ENCODE data around the gene ATG10.
"Not testable (repeated sequence)": the region's sequence is repeated elsewhere in the genome, so short reads cannot be mapped to it uniquely, and the experiment has no call there.

The ATG10 gene

DNA sequence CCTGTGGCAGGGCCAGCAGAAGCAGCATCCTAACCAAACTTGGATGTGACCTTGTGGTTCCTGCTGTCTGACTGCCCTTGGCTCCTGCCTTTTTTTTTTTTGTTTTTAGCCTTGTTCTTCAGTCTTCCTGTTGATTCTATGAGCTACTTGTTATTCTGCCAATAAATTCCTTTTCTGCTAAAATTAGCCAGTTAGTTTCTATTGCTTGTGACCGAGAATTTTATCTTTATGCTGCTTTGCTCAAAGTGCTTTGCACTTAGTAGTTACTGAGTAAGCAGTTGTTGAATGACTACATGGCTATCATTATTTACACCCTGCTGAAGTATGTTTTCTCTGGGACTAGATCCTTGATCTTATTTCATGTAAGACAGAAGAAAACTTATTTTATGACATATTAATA, 20.8 kb upstream of the ATG10 start:
- Histone ChIP-seq H3K36me3 (ENCODE audit: control insufficient read depth in 2 of 2, insufficient read depth in 2 of 2, low read length in 2 of 2) (no peaks in the 10 kb centered on the region), H3K27me3 (ENCODE audit: control insufficient read depth in 2 of 2, insufficient read depth in 2 of 2, low read length in 2 of 2) (no peaks in the 10 kb centered on the region), H3K27ac (ENCODE audit: low read depth in 2 of 2, low read length in 2 of 2) (no peak overlapping the region), H3K9ac (ENCODE audit: low read depth in 1 of 2, low read length in 2 of 2) (no peak overlapping the region), H3K9me3 (ENCODE audit: control insufficient read depth in 2 of 2, low read length in 2 of 2) (no peaks in the 10 kb centered on the region), H3K4me1 (ENCODE audit: control insufficient read depth in 2 of 2, insufficient read depth in 2 of 2, low read length in 2 of 2) (no peaks in the 10 kb centered on the region), H3K4me3 (ENCODE audit: low read length in 2 of 2) (no peak overlapping the region)

DNA sequence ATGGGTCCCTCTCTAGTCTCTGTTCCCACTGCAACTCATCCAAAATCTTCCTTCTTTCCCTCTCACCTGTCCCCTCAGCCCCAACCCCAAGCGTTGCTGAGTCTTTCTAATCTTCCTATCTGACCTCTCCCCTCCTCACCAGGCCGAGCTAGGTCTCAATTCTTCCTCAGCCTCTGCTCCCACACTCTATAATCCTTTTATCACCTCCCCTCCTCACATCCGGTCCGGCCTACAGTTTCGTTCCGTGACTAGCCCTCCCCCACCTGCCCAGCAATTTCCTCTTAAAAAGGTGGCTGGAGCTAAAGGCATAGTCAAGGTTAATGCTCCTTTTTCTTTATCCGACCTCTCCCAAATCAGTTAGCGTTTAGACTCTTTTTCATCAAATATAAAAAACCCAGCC, 17.0 kb upstream of the ATG10 start:
- not testable (repeated sequence) for H3K27me3 ChIP-seq (ENCODE audit: control insufficient read depth in 2 of 2, insufficient read depth in 2 of 2, low read length in 2 of 2); H3K4me1 ChIP-seq (ENCODE audit: control insufficient read depth in 2 of 2, insufficient read depth in 2 of 2, low read length in 2 of 2); H3K27ac ChIP-seq (ENCODE audit: low read depth in 2 of 2, low read length in 2 of 2); H3K9me3 ChIP-seq (ENCODE audit: control insufficient read depth in 2 of 2, low read length in 2 of 2); H3K36me3 ChIP-seq (ENCODE audit: control insufficient read depth in 2 of 2, insufficient read depth in 2 of 2, low read length in 2 of 2); H3K4me3 ChIP-seq (ENCODE audit: low read length in 2 of 2); H3K9ac ChIP-seq (ENCODE audit: low read depth in 1 of 2, low read length in 2 of 2)

DNA sequence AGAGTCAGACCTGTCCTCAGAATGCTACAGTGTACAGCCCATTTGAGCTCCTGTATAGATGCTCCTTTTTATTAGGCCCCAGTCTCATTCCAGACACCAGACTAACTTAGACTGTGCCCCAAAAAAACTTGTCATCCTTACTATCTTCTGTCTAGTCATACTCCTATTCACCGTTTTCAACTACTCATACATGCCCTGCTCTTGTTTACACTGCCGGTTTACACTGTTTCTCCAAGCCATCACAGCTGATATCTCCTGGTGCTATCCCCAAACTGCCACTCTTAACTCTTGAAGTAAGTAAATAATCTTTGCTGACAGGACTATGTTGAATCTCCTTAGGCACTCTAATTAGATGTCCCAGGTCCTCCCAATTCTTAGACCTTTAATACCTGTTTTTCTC, 13.7 kb upstream of the ATG10 start:
- not testable (repeated sequence) for H3K4me1 ChIP-seq (ENCODE audit: control insufficient read depth in 2 of 2, insufficient read depth in 2 of 2, low read length in 2 of 2); H3K9ac ChIP-seq (ENCODE audit: low read depth in 1 of 2, low read length in 2 of 2); H3K4me3 ChIP-seq (ENCODE audit: low read length in 2 of 2); H3K36me3 ChIP-seq (ENCODE audit: control insufficient read depth in 2 of 2, insufficient read depth in 2 of 2, low read length in 2 of 2); H3K27ac ChIP-seq (ENCODE audit: low read depth in 2 of 2, low read length in 2 of 2); H3K27me3 ChIP-seq (ENCODE audit: control insufficient read depth in 2 of 2, insufficient read depth in 2 of 2, low read length in 2 of 2); H3K9me3 ChIP-seq (ENCODE audit: control insufficient read depth in 2 of 2, low read length in 2 of 2)

DNA sequence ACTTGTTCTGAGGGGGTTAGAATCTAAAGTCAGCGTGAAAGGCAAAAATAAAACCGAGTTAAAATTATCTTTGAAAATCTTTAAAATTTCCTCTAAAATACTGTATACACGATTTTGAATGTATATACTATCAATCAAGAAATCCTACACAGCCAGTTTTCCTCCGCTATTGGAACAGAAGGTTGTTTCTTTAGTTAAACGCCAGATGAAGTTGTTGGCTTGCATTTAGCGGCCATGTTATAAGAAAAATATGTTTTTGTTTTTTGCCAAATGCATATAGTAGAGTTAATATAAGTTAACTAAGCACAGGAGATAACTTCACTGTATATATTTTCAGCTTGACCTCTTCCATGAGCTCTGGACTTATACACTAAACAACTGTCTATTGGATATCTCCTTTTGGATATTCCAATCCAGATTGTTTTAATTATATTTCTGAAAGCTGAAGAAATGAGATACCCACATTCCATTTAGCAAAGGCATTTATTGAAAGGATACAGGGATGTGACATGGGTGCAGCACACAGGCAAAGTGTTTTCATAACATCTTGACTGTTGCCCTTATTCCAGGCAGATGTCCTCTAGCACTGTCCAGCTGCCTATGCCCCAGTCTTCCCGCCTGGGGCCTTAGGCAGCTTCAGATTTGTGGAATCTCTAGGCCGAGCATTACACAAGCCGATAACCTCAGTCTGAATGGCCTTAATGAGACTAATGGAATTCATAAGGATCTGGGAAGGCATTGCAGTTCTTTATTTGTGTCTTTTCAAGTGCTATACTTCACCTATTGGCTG, 10.0 kb upstream of the ATG10 start:
- Histone ChIP-seq H3K9me3 (ENCODE audit: control insufficient read depth in 2 of 2, low read length in 2 of 2) (no peaks in the 10 kb centered on the region), H3K9ac (ENCODE audit: low read depth in 1 of 2, low read length in 2 of 2) (no peak overlapping the region), H3K4me1 (ENCODE audit: control insufficient read depth in 2 of 2, insufficient read depth in 2 of 2, low read length in 2 of 2) (no peaks in the 10 kb centered on the region), H3K27ac (ENCODE audit: low read depth in 2 of 2, low read length in 2 of 2) (no peak overlapping the region), H3K4me3 (ENCODE audit: low read length in 2 of 2) (no peak overlapping the region), H3K36me3 (ENCODE audit: control insufficient read depth in 2 of 2, insufficient read depth in 2 of 2, low read length in 2 of 2) (no peaks in the 10 kb centered on the region), H3K27me3 (ENCODE audit: control insufficient read depth in 2 of 2, insufficient read depth in 2 of 2, low read length in 2 of 2) (no peaks in the 10 kb centered on the region)

DNA sequence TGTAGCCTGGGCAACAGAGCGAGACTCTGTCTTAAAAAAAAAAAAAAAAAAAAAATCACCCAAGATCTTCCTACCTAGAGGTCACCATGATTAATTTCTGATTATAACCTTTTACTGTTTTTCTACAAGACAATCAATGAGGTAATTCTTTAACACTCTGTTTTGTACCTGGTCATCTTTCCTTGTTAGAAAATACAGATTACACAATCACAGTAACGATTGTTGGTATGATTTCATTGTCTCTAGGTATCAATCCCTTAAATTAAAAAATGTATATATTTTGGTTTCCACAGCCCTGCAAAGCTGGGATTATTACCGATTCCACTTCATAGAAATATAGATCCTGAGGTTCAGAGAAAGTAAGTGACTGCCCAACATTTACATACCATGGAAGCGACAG, 8.3 kb upstream of the ATG10 start:
- Histone ChIP-seq H3K4me3 (ENCODE audit: low read length in 2 of 2) (no peak overlapping the region), H3K9ac (ENCODE audit: low read depth in 1 of 2, low read length in 2 of 2) (no peak overlapping the region), H3K9me3 (ENCODE audit: control insufficient read depth in 2 of 2, low read length in 2 of 2) (no peaks in the 10 kb centered on the region), H3K27me3 (ENCODE audit: control insufficient read depth in 2 of 2, insufficient read depth in 2 of 2, low read length in 2 of 2) (no peaks in the 10 kb centered on the region), H3K4me1 (ENCODE audit: control insufficient read depth in 2 of 2, insufficient read depth in 2 of 2, low read length in 2 of 2) (no peaks in the 10 kb centered on the region), H3K27ac (ENCODE audit: low read depth in 2 of 2, low read length in 2 of 2) (no peak overlapping the region), H3K36me3 (ENCODE audit: control insufficient read depth in 2 of 2, insufficient read depth in 2 of 2, low read length in 2 of 2) (no peaks in the 10 kb centered on the region)

DNA sequence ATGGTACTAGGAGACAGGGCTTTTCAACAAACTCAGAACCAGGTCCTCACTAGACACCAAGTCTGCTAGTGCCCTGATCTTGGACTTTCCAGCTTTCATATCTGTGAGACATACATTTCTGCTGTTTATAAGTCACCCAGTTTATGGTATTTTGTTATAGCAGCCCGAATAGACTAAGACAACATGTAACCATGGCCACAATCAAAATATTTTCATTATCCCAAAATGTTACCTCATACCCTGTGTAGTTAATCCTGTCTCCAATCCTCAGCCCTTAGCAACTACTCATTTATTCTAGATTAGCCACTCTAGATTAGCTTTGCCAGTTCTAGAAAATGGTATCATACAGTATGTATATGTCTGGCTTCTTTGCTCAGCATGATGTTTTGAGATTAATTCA, 6.3 kb upstream of the ATG10 start:
- no peaks in the 10 kb centered on the region for H3K4me1 ChIP-seq (ENCODE audit: control insufficient read depth in 2 of 2, insufficient read depth in 2 of 2, low read length in 2 of 2)
- no peak overlapping the region for H3K27ac ChIP-seq (ENCODE audit: low read depth in 2 of 2, low read length in 2 of 2)
- H3K27me3 ChIP-seq (ENCODE audit: control insufficient read depth in 2 of 2, insufficient read depth in 2 of 2, low read length in 2 of 2), result no peaks in the 10 kb centered on the region
- no peak overlapping the region for H3K4me3 ChIP-seq (ENCODE audit: low read length in 2 of 2)
- H3K36me3 ChIP-seq (ENCODE audit: control insufficient read depth in 2 of 2, insufficient read depth in 2 of 2, low read length in 2 of 2), result no peaks in the 10 kb centered on the region
- H3K9me3 ChIP-seq (ENCODE audit: control insufficient read depth in 2 of 2, low read length in 2 of 2), result no peaks in the 10 kb centered on the region
- no peak overlapping the region for H3K9ac ChIP-seq (ENCODE audit: low read depth in 1 of 2, low read length in 2 of 2)

DNA sequence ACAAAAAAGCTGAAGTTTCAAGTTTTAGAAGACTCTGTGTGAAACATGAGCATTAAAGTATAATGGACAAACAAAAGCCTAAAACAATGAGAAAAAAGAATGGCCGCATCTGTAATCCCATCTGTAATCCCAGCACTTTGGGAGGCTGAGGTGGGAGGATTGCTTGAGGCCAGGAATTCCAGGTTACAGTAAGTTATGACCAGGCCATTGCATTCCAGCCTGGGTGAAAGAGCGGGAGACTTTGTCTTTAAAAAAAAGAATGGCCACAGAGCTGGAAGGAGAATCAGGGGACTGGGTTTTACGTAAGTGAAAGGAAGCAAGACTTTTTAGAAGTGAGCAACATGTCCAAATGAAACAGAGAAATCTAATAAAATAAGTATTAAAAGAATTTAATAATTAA, 2.6 kb upstream of the ATG10 start:
- Histone ChIP-seq H3K4me3 (ENCODE audit: low read length in 2 of 2) (no peak overlapping the region), H3K27me3 (ENCODE audit: control insufficient read depth in 2 of 2, insufficient read depth in 2 of 2, low read length in 2 of 2) (no peaks in the 10 kb centered on the region), H3K4me1 (ENCODE audit: control insufficient read depth in 2 of 2, insufficient read depth in 2 of 2, low read length in 2 of 2) (peaks cover 0 to 2% of the 10 kb centered on the region in 2 donors), H3K9ac (ENCODE audit: low read depth in 1 of 2, low read length in 2 of 2) (no peak overlapping the region), H3K27ac (ENCODE audit: low read depth in 2 of 2, low read length in 2 of 2) (no peak overlapping the region), H3K9me3 (ENCODE audit: control insufficient read depth in 2 of 2, low read length in 2 of 2) (no peaks in the 10 kb centered on the region), H3K36me3 (ENCODE audit: control insufficient read depth in 2 of 2, insufficient read depth in 2 of 2, low read length in 2 of 2) (no peaks in the 10 kb centered on the region)

DNA sequence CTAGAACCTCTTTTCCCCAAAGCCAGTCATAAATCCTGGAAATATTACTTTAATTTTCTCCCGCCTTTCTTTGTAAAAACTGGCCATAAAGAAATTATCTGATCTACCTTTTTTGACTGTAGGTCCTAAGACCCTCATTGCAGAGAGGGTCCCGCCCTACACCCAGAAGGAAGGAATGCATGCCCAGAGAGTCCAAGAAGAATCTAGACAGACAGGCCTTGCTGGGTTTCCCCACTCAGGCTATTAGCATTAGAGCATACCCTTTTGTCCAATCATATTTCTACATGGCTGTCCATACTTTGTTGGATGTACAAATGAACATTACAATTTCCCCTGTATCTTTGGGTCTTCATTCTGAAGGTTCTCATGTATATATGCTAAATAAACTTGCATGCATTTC, 1.9 kb upstream of the ATG10 start:
- H3K4me3 ChIP-seq (ENCODE audit: low read length in 2 of 2), result no peak overlapping the region
- H3K9ac ChIP-seq (ENCODE audit: low read depth in 1 of 2, low read length in 2 of 2), result no peak overlapping the region
- H3K4me1 ChIP-seq (ENCODE audit: control insufficient read depth in 2 of 2, insufficient read depth in 2 of 2, low read length in 2 of 2), result peaks cover 0 to 2% of the 10 kb centered on the region in 2 donors
- H3K9me3 ChIP-seq (ENCODE audit: control insufficient read depth in 2 of 2, low read length in 2 of 2), result no peaks in the 10 kb centered on the region
- H3K27me3 ChIP-seq (ENCODE audit: control insufficient read depth in 2 of 2, insufficient read depth in 2 of 2, low read length in 2 of 2), result no peaks in the 10 kb centered on the region
- H3K36me3 ChIP-seq (ENCODE audit: control insufficient read depth in 2 of 2, insufficient read depth in 2 of 2, low read length in 2 of 2), result no peaks in the 10 kb centered on the region
- no peak overlapping the region for H3K27ac ChIP-seq (ENCODE audit: low read depth in 2 of 2, low read length in 2 of 2)

DNA sequence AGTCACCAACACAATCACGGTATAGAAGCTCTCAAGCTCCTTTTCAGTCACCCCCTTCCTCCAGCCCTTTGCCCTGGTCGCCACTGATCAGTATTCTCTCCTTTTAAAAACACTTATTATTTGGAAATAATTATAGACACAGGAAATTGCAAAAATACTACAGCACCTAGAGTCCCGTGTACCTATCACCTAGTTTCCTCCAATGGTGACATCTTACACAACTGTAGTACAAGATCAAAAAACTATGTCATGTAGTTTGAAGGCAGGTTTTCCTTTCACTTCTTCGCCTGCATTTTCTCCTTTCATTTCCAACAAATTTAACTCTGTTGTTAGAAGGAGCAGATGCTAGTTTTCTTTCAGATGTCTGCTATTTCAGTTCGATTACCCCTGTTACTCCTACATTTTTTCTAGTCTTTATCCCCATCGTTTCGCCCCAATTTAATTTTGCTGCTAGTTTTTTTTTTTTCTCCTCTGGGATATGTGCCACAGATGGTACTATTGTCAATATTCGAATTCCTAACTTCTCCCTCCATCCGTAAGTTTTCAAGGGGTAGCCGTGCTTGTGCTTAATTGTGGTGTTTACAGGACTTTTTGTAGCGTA, 612 bp upstream of the ATG10 start:
- Histone ChIP-seq H3K9me3 (ENCODE audit: control insufficient read depth in 2 of 2, low read length in 2 of 2) (no peaks in the 10 kb centered on the region), H3K4me1 (ENCODE audit: control insufficient read depth in 2 of 2, insufficient read depth in 2 of 2, low read length in 2 of 2) (peaks cover 0 to 2% of the 10 kb centered on the region in 2 donors), H3K4me3 (ENCODE audit: low read length in 2 of 2) (peak overlapping the region; percentile 97 to 98), H3K27me3 (ENCODE audit: control insufficient read depth in 2 of 2, insufficient read depth in 2 of 2, low read length in 2 of 2) (no peaks in the 10 kb centered on the region), H3K9ac (ENCODE audit: low read depth in 1 of 2, low read length in 2 of 2) (peak overlapping the region; percentile 95 to 100), H3K36me3 (ENCODE audit: control insufficient read depth in 2 of 2, insufficient read depth in 2 of 2, low read length in 2 of 2) (no peaks in the 10 kb centered on the region), H3K27ac (ENCODE audit: low read depth in 2 of 2, low read length in 2 of 2) (peak overlapping the region; percentile 97 to 99)

DNA sequence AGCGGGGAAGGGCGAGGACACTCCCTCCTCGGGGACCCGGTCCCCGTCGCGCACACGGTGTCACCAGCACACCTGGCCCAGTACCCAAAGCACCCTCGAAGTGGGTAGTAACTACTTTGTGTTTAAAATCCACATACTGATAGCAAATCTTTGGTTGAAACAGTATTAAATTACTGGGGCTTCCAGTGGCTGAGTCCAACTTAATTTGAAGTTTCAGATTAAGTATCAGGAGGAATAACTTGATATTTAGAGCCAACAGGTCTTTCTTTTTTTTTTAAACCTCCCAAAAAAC, 615 bp downstream of the ATG10 start:
- Histone ChIP-seq H3K4me1 (ENCODE audit: control insufficient read depth in 2 of 2, insufficient read depth in 2 of 2, low read length in 2 of 2) (peaks cover 0 to 2% of the 10 kb centered on the region in 2 donors), H3K36me3 (ENCODE audit: control insufficient read depth in 2 of 2, insufficient read depth in 2 of 2, low read length in 2 of 2) (no peaks in the 10 kb centered on the region), H3K9me3 (ENCODE audit: control insufficient read depth in 2 of 2, low read length in 2 of 2) (no peaks in the 10 kb centered on the region), H3K9ac (ENCODE audit: low read depth in 1 of 2, low read length in 2 of 2) (peak overlapping the region; percentile 91 to 100), H3K4me3 (ENCODE audit: low read length in 2 of 2) (peak overlapping the region; percentile 97 to 98), H3K27ac (ENCODE audit: low read depth in 2 of 2, low read length in 2 of 2) (peak overlapping the region; percentile 97 to 99), H3K27me3 (ENCODE audit: control insufficient read depth in 2 of 2, insufficient read depth in 2 of 2, low read length in 2 of 2) (no peaks in the 10 kb centered on the region)

Data from mucosa of rectum (tissue), 2 donors.